Osteoblast (primary cell): ENCODE results near the gene ARHGEF7. TPM values are rescaled to one million over a fixed set of nuclear protein-coding genes. Genes with fewer than 3 reads are reported as not detected.

Source experiments
- DNase-seq: peaks from one replicate; pipeline ENCODE4 v3.0.0; 2011; ENCODE audit warnings: low spot score, mixed read lengths; ENCODE audit not compliant: insufficient read length; ENCODE audit errors: missing footprints
- H2AFZ ChIP-seq: 2 replicates; pipeline ENCODE4 v1.6.0; 2011; ENCODE audit warnings: mild to moderate bottlenecking, low read length
- H3K27ac ChIP-seq: 2 replicates; pipeline ENCODE4 v1.5.1; 2011; ENCODE audit warnings: mild to moderate bottlenecking, low read depth, low read length, moderate library complexity
- H3K27me3 ChIP-seq: 2 replicates; pipeline ENCODE4 v1.6.0; 2012; ENCODE audit warnings: mild to moderate bottlenecking, control low read depth, inconsistent platforms, low read length, moderate library complexity; ENCODE audit not compliant: insufficient read depth
- H3K36me3 ChIP-seq: 2 replicates; pipeline ENCODE4 v1.5.1; 2011; ENCODE audit warnings: mild to moderate bottlenecking, low read length, control low read depth, moderate library complexity; ENCODE audit not compliant: insufficient read depth
- H3K4me1 ChIP-seq: 2 replicates; pipeline ENCODE4 v1.5.1; 2011; ENCODE audit warnings: mild to moderate bottlenecking, low read length, control low read depth, moderate library complexity; ENCODE audit not compliant: insufficient read depth
- H3K4me2 ChIP-seq: 2 replicates; pipeline ENCODE4 v1.6.0; 2011; ENCODE audit warnings: mild to moderate bottlenecking, low read length; ENCODE audit not compliant: insufficient read depth
- H3K4me3 ChIP-seq: fragments of 200-600 bp; sonication (generic); 3 replicates; pipeline ENCODE4 v1.5.1; 2012; ENCODE audit warnings: mild to moderate bottlenecking, low read length, inconsistent platforms; ENCODE audit not compliant: insufficient read depth
- H3K79me2 ChIP-seq: 2 replicates; pipeline ENCODE4 v1.6.0; 2012; ENCODE audit warnings: mild to moderate bottlenecking, low read length, control low read depth, inconsistent platforms; ENCODE audit not compliant: insufficient read depth
- H3K9me3 ChIP-seq: 2 replicates; pipeline ENCODE4 v1.5.1; 2011; ENCODE audit warnings: low read depth, low read length, control low read depth
- H4K20me1 ChIP-seq: 2 replicates; pipeline ENCODE4 v1.6.0; 2012; ENCODE audit warnings: mild to moderate bottlenecking, low read length, control low read depth; ENCODE audit not compliant: insufficient read depth
- total RNA-seq: library from RNA; depleted of rRNA; stranded (reverse); fragments of >200 nt; gene quantifications from 2 replicates; pipeline ENCODE4 v1.2.3, GENCODE V29; 2012
- TF ChIP-seq, protein P1 (sequence below): IDR thresholded peaks from 2 replicates; pipeline ENCODE4 v1.5.1; 2011; ENCODE audit warnings: mild to moderate bottlenecking, low read depth, low read length, moderate library complexity; ENCODE audit errors: extremely low read depth

The ARHGEF7 gene
- total RNA-seq, 1 donor, result 27.5 TPM

- H3K4me2 ChIP-seq, result no peak overlapping the region
- peaks cover 49% of the 10 kb centered on the region for H3K36me3 ChIP-seq
- no peak overlapping the region for H3K27ac ChIP-seq
- TF ChIP-seq, protein P1, sequence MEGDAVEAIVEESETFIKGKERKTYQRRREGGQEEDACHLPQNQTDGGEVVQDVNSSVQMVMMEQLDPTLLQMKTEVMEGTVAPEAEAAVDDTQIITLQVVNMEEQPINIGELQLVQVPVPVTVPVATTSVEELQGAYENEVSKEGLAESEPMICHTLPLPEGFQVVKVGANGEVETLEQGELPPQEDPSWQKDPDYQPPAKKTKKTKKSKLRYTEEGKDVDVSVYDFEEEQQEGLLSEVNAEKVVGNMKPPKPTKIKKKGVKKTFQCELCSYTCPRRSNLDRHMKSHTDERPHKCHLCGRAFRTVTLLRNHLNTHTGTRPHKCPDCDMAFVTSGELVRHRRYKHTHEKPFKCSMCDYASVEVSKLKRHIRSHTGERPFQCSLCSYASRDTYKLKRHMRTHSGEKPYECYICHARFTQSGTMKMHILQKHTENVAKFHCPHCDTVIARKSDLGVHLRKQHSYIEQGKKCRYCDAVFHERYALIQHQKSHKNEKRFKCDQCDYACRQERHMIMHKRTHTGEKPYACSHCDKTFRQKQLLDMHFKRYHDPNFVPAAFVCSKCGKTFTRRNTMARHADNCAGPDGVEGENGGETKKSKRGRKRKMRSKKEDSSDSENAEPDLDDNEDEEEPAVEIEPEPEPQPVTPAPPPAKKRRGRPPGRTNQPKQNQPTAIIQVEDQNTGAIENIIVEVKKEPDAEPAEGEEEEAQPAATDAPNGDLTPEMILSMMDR, result no peak
- H3K4me3 ChIP-seq, result no peak overlapping the region
- DNase-seq, result no peak
- no peaks in the 10 kb centered on the region for H3K27me3 ChIP-seq
- no peak overlapping the region for H2AFZ ChIP-seq
- no peaks in the 10 kb centered on the region for H3K79me2 ChIP-seq
- H3K9me3 ChIP-seq, result no peaks in the 10 kb centered on the region
- H3K4me1 ChIP-seq, result no peaks in the 10 kb centered on the region
- peaks cover 3% of the 10 kb centered on the region for H4K20me1 ChIP-seq
Observed at GRCh38 chr13:111304603-111305289, 189.6 kb downstream of the ARHGEF7 start.

DNA sequence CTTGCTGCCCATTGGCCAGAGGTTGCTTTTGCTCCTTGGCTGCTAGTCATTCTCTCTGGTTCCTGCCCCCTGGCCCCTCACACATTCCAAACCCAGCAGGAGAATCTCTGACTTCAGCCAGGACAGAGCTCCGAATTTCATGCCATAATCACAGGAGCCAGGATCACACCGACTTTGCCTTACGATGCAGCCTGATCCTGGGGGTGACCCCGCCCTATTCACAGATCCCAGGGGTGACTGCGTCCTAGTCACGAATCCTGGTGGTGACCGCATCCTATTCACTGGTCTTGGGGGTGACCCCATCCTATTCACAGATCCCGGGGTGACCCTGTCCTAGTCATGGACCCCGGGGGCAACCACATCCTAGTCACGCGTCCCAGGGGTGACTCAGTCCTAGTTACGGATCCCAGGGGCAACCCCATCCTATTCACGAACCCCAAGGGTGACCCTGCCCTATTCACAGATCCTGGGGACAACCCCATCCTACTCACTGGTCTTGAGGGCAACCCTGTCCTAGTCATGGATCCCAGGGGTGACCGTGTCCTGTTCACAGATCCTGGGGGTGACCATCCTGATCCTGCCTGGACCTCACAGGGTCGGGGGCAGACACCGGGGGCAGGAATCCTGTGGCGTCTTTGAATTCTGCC is 198.0 kb downstream of the ARHGEF7 start:
- H3K27me3 ChIP-seq, result no peaks in the 10 kb centered on the region
- no peak overlapping the region for H2AFZ ChIP-seq
- H3K4me2 ChIP-seq, result no peak overlapping the region
- no peaks in the 10 kb centered on the region for H3K9me3 ChIP-seq
- TF ChIP-seq, protein P1, result no peak
- H4K20me1 ChIP-seq, result peaks cover 6% of the 10 kb centered on the region
- H3K36me3 ChIP-seq, result no peaks in the 10 kb centered on the region
- no peaks in the 10 kb centered on the region for H3K4me1 ChIP-seq
- no peaks in the 10 kb centered on the region for H3K79me2 ChIP-seq
- peak; percentile 86 for DNase-seq
- H3K27ac ChIP-seq, result no peak overlapping the region
- no peak overlapping the region for H3K4me3 ChIP-seq

DNA sequence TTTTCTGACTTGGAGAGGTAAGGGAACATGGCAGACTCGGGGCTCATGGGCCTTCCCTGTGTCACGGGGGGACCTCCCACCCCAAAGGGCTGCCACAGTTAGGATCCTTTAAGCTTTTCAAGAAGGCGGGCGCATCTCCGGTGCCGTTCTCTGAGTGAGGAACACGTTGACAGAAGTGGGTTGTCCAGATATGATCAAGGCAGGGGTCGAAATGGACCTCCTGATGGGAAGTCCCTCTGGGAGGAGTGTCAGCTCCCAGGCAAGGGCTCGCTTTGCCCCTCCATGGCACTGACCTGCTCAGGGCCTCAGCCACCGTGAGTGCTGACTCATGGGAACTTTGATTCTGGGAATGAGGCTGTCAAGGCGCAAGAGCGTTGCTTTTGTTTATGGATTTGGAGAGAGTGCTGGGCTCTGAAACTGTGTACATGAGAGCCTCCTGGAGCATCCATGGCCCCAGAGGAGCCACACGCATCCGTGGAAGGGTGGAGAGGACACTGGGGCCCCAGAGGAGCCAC is 198.9 kb downstream of the ARHGEF7 start:
- H2AFZ ChIP-seq, result no peak overlapping the region
- H3K27ac ChIP-seq, result no peak overlapping the region
- no peaks in the 10 kb centered on the region for H3K79me2 ChIP-seq

GRCh38 chr13:111314852-111315251 is 199.7 kb downstream of the ARHGEF7 start:
- no peak overlapping the region for H3K4me3 ChIP-seq
- no peak overlapping the region for H3K27ac ChIP-seq
- H4K20me1 ChIP-seq, result peaks cover 3% of the 10 kb centered on the region
- H3K36me3 ChIP-seq, result no peaks in the 10 kb centered on the region
- no peaks in the 10 kb centered on the region for H3K27me3 ChIP-seq
- DNase-seq, result no peak
- H3K79me2 ChIP-seq, result no peaks in the 10 kb centered on the region
- no peaks in the 10 kb centered on the region for H3K9me3 ChIP-seq
- no peak overlapping the region for H3K4me2 ChIP-seq
- no peak overlapping the region for H2AFZ ChIP-seq
- no peaks in the 10 kb centered on the region for H3K4me1 ChIP-seq
- TF ChIP-seq, protein P1, result no peak

More for the DNA sequence above, 198.9 kb downstream of the ARHGEF7 start:
- H3K4me2 ChIP-seq, result no peak overlapping the region
- TF ChIP-seq, protein P1, result no peak
- no peak overlapping the region for H3K4me3 ChIP-seq
- no peaks in the 10 kb centered on the region for H3K4me1 ChIP-seq
- H3K9me3 ChIP-seq, result no peaks in the 10 kb centered on the region
- no peaks in the 10 kb centered on the region for H3K36me3 ChIP-seq
- DNase-seq, result no peak
- H3K27me3 ChIP-seq, result no peaks in the 10 kb centered on the region
- H4K20me1 ChIP-seq, result peaks cover 6% of the 10 kb centered on the region
